Loucy (cell line): ENCODE data around the gene LCT.

Experiments used
- H2AFZ ChIP-seq: fragments of 200-600 bp; sonication (generic); 2 replicates; pipeline ENCODE4 v1.6.0; 2016; ENCODE audit warnings: antibody characterized with exemption, mild to moderate bottlenecking, low read length, moderate library complexity
- H3F3A ChIP-seq: fragments of 200-600 bp; 2 replicates; pipeline ENCODE4 v1.6.0; 2016; ENCODE audit warnings: antibody characterized with exemption, low read depth, mild to moderate bottlenecking
- H3K27me3 ChIP-seq: fragments of 200-600 bp; sonication (generic); 2 replicates; pipeline ENCODE4 v1.6.1; 2014; ENCODE audit warnings: low read length, mild to moderate bottlenecking; ENCODE audit not compliant: insufficient read depth, poor library complexity, severe bottlenecking
- H3K36me3 ChIP-seq: fragments of 200-600 bp; sonication (generic); 2 replicates; pipeline ENCODE4 v1.6.1; 2016; ENCODE audit warnings: low read length; ENCODE audit not compliant: insufficient read depth
- H3K4me1 ChIP-seq: fragments of 200-600 bp; sonication (generic); 2 replicates; pipeline ENCODE4 v1.5.1; 2014; ENCODE audit warnings: low read length, mild to moderate bottlenecking; ENCODE audit not compliant: insufficient read depth, poor library complexity, severe bottlenecking
- H3K4me2 ChIP-seq: fragments of 200-600 bp; sonication (generic); 2 replicates; pipeline ENCODE4 v1.6.0; 2014; ENCODE audit warnings: antibody characterized with exemption, low read length, low read depth, mild to moderate bottlenecking; ENCODE audit not compliant: poor library complexity, severe bottlenecking
- H3K4me3 ChIP-seq: fragments of 200-600 bp; sonication (generic); 2 replicates; pipeline ENCODE4 v1.5.1; 2014; ENCODE audit warnings: low read length, mild to moderate bottlenecking, mixed read lengths; ENCODE audit not compliant: poor library complexity, severe bottlenecking
- H3K79me2 ChIP-seq: fragments of 200-600 bp; sonication (generic); 2 replicates; pipeline ENCODE4 v1.6.1; 2014; ENCODE audit warnings: low read length; ENCODE audit not compliant: insufficient read depth
- H3K9ac ChIP-seq: fragments of 200-600 bp; sonication (generic); 2 replicates; pipeline ENCODE4 v1.6.0; 2014; ENCODE audit warnings: mild to moderate bottlenecking, low read depth, low read length, moderate library complexity; ENCODE audit not compliant: poor library complexity, severe bottlenecking
- H3K9me2 ChIP-seq: fragments of 200-600 bp; sonication (generic); replicated peaks from 2 replicates; pipeline ENCODE4 v1.6.1; 2016; ENCODE audit warnings: low read depth, low read length, mixed read lengths
- H3K9me3 ChIP-seq: fragments of 200-600 bp; sonication (generic); 2 replicates; pipeline ENCODE4 v1.6.1; 2014; ENCODE audit warnings: mild to moderate bottlenecking, antibody characterized with exemption, low read length, low read depth; ENCODE audit not compliant: insufficient read depth
- H4K20me1 ChIP-seq: fragments of 200-600 bp; sonication (generic); 2 replicates; pipeline ENCODE4 v1.6.0; 2014; ENCODE audit warnings: antibody characterized with exemption, low read length, mild to moderate bottlenecking; ENCODE audit not compliant: insufficient read depth, poor library complexity, severe bottlenecking
- EZH2phosphoT487 ChIP-seq: fragments of 200-600 bp; IDR thresholded peaks from 2 replicates; pipeline ENCODE4 v1.6.1; 2018; ENCODE audit warnings: antibody characterized with exemption, mild to moderate bottlenecking, moderate library complexity, borderline replicate concordance
- TF ChIP-seq, protein P1 (sequence below): fragments of 200-600 bp; sonication (generic); conservative IDR thresholded peaks from 2 replicates; pipeline ENCODE4 v1.5.1; 2014; ENCODE audit warnings: mild to moderate bottlenecking, antibody characterized with exemption, low read length

Gene LCT

DNA sequence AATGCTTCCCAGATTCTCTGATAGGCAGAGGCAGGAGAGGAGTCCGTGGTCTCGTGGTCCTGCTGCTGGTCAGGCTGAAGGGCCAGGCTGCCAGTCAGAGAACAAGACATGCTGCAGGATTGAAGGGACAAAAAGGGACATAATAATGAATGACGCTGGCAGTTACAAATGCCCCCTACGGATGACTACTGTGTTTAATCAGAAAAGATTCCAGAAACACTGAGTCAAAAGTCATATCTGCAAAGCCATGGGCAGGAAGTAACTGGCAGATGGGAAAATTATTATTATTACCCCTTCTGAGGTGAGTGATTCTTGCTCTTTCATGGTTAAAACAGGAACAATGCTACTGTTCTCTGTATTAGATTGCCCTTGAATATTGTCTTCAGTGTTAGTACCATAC lies 19.0 kb downstream of the LCT start:
- H3K9me3 ChIP-seq: peaks cover 7% of the 10 kb centered on the region; the same call in 1 of the 2 replicates
- H3K4me3 ChIP-seq: no peak overlapping the region
- no peaks in the 10 kb centered on the region for H3K9me2 ChIP-seq
- no peak overlapping the region for H3K4me2 ChIP-seq
- H3K4me1 ChIP-seq: peaks cover 26% of the 10 kb centered on the region
- no peaks in the 10 kb centered on the region for H3K36me3 ChIP-seq
- TF ChIP-seq, protein P1, sequence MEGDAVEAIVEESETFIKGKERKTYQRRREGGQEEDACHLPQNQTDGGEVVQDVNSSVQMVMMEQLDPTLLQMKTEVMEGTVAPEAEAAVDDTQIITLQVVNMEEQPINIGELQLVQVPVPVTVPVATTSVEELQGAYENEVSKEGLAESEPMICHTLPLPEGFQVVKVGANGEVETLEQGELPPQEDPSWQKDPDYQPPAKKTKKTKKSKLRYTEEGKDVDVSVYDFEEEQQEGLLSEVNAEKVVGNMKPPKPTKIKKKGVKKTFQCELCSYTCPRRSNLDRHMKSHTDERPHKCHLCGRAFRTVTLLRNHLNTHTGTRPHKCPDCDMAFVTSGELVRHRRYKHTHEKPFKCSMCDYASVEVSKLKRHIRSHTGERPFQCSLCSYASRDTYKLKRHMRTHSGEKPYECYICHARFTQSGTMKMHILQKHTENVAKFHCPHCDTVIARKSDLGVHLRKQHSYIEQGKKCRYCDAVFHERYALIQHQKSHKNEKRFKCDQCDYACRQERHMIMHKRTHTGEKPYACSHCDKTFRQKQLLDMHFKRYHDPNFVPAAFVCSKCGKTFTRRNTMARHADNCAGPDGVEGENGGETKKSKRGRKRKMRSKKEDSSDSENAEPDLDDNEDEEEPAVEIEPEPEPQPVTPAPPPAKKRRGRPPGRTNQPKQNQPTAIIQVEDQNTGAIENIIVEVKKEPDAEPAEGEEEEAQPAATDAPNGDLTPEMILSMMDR: no peak
- no peak for TF ChIP-seq EZH2phosphoT487
- H3K27me3 ChIP-seq: no peaks in the 10 kb centered on the region
- no peak overlapping the region for H3K9ac ChIP-seq
- no peak overlapping the region for H2AFZ ChIP-seq
- H3F3A ChIP-seq: 0 out of 2 replicates have a peak, but pooled peaks cover 6% of the 10 kb centered on the region
- no peaks in the 10 kb centered on the region for H4K20me1 ChIP-seq
- peaks cover 13% of the 10 kb centered on the region; the same call in 1 of the 2 replicates for H3K79me2 ChIP-seq

DNA sequence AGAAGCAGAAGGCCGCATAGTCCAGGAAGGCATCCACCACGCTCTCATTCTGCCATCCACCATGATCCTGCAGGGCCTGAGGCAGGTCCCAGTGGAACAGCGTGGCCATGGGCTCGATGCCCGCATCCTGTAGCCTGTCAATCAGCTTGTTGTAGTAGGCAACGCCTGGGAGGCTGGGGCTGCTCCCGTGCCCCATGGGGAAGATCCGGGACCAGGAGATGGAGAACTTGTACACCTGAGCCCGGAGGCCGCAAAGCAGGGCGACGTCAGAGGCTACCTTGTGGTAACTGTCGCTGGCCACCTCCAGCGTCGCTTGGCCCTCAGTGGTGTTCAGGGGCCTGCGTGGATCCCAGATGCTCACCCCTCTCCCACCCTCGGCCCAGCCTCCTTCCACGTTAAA lies 19.5 kb downstream of the LCT start:
- no peak overlapping the region for H3K9ac ChIP-seq
- H2AFZ ChIP-seq: no peak overlapping the region
- peaks cover 13% of the 10 kb centered on the region; the same call in 1 of the 2 replicates for H3K79me2 ChIP-seq
- H3K9me2 ChIP-seq: no peaks in the 10 kb centered on the region
- H3K27me3 ChIP-seq: no peaks in the 10 kb centered on the region
- 0 out of 2 replicates have a peak, but pooled peaks cover 2% of the 10 kb centered on the region for H3K9me3 ChIP-seq
- H4K20me1 ChIP-seq: no peaks in the 10 kb centered on the region
- H3K36me3 ChIP-seq: no peaks in the 10 kb centered on the region
- no peak for TF ChIP-seq EZH2phosphoT487
- TF ChIP-seq, protein P1: no peak
- peaks cover 26% of the 10 kb centered on the region for H3K4me1 ChIP-seq
- no peak overlapping the region for H3K4me3 ChIP-seq
- 0 out of 2 replicates have a peak, but pooled peaks cover 6% of the 10 kb centered on the region for H3F3A ChIP-seq
- no peak overlapping the region for H3K4me2 ChIP-seq

DNA sequence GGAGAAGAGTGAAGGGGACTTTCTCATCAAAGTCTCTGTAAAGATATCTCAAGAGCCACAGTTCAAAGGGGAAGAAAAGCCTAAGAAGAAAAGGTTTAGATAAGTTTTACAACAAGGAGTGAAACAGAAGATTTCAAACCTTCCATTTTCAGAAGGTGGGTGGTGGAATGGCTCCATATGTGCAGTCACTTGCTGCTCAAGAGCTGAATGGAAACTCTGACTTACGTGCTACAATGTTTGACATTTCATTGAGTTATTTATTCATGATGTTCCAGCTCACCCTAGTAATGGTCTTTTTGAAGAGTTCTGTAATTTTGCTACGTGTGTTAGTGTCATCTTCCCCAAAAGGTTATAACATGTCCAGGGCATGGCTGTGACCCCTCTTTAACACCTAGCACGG lies 21.7 kb downstream of the LCT start:
- no peaks in the 10 kb centered on the region for H3K9me3 ChIP-seq
- H3K27me3 ChIP-seq: no peaks in the 10 kb centered on the region
- peaks cover 7% of the 10 kb centered on the region for H3K4me1 ChIP-seq
- no peak overlapping the region for H3K4me3 ChIP-seq
- no peaks in the 10 kb centered on the region for H3K79me2 ChIP-seq
- no peak overlapping the region for H2AFZ ChIP-seq
- no peaks in the 10 kb centered on the region for H3K36me3 ChIP-seq
- no peaks in the 10 kb centered on the region for H3K9me2 ChIP-seq
- no peaks in the 10 kb centered on the region for H4K20me1 ChIP-seq
- no peak overlapping the region for H3K9ac ChIP-seq
- no peak overlapping the region for H3K4me2 ChIP-seq
- no peak for TF ChIP-seq EZH2phosphoT487
- TF ChIP-seq, protein P1: no peak
- H3F3A ChIP-seq: 0 out of 2 replicates have a peak, but pooled peaks cover 2% of the 10 kb centered on the region
